SK-N-SH treated with all-trans-retinoic acid at 6 μM for 48 hours (cell line): ENCODE results near the gene SH3D21.
A peak's percentile ranks its signal among the peaks of the same experiment; 100 is the strongest.

Experiments
- ATAC-seq: fragments of 200-7000 bp; cut with Tn5 transposase; 3 replicates; pipeline ENCODE4 v1.9.1; 2020; ENCODE audit warnings: mild to moderate bottlenecking, moderate library complexity
- ARNTL ChIP-seq: fragments of 450-650 bp; formaldehyde crosslinking; IDR thresholded peaks from 2 replicates; pipeline ENCODE4 v1.5.0; 2020; ENCODE audit warnings: low read depth, mild to moderate bottlenecking, moderate library complexity, borderline replicate concordance
- BACH2 ChIP-seq: fragments of 250-450 bp; sonication (Bioruptor Pico); IDR thresholded peaks from 2 replicates; pipeline ENCODE4 v1.9.0; 2021; ENCODE audit warnings: mild to moderate bottlenecking, borderline replicate concordance
- CSDC2 ChIP-seq: fragments of 250-450 bp; sonication (Bioruptor Pico); IDR thresholded peaks from 2 replicates; pipeline ENCODE4 v1.5.0; 2020; ENCODE audit warnings: mild to moderate bottlenecking, moderate library complexity
- ESRRG ChIP-seq: fragments of 250-450 bp; sonication (Bioruptor Pico); IDR thresholded peaks from 2 replicates; pipeline ENCODE4 v1.6.1; 2021; ENCODE audit warnings: mild to moderate bottlenecking
- GLIS3 ChIP-seq: fragments of 250-450 bp; sonication (Bioruptor Pico); IDR thresholded peaks from 2 replicates; pipeline ENCODE4 v1.5.0; 2020; ENCODE audit warnings: mild to moderate bottlenecking, moderate library complexity
- ISL1 ChIP-seq: fragments of 250-450 bp; sonication (Bioruptor Pico); IDR thresholded peaks from 2 replicates; pipeline ENCODE4 v2.1.2; 2022; ENCODE audit warnings: mild to moderate bottlenecking, moderate library complexity
- OSR1 ChIP-seq: fragments of 250-450 bp; sonication (Bioruptor Pico); IDR thresholded peaks from 2 replicates; pipeline ENCODE4 v1.8.0; 2022; ENCODE audit warnings: moderate library complexity, mild to moderate bottlenecking, inconsistent platforms
- PATZ1 ChIP-seq: fragments of 250-450 bp; sonication (Bioruptor Pico); IDR thresholded peaks from 2 replicates; pipeline ENCODE4 v1.8.0; 2020; ENCODE audit warnings: mild to moderate bottlenecking, moderate library complexity, borderline replicate concordance
- PPARA ChIP-seq: fragments of 250-450 bp; sonication (Bioruptor Pico); IDR thresholded peaks from 2 replicates; pipeline ENCODE4 v1.5.0; 2020; ENCODE audit warnings: mild to moderate bottlenecking, borderline replicate concordance
- SNAI2 ChIP-seq: fragments of 250-450 bp; sonication (Bioruptor Pico); IDR thresholded peaks from 2 replicates; pipeline ENCODE4 v1.5.0; 2020; ENCODE audit warnings: mild to moderate bottlenecking, moderate library complexity
- TCF4 ChIP-seq: fragments of 250-450 bp; sonication (Bioruptor Pico); IDR thresholded peaks from 2 replicates; pipeline ENCODE4 v1.8.0; 2021; ENCODE audit warnings: mild to moderate bottlenecking, moderate library complexity, borderline replicate concordance
- TOX ChIP-seq: fragments of 250-450 bp; sonication (Bioruptor Pico); IDR thresholded peaks from 2 replicates; pipeline ENCODE4 v1.8.0; 2021; ENCODE audit warnings: mild to moderate bottlenecking, moderate library complexity, borderline replicate concordance
- TSHZ2 ChIP-seq: fragments of 250-450 bp; sonication (Bioruptor Pico); IDR thresholded peaks from 2 replicates; pipeline ENCODE4 v1.5.0; 2020; ENCODE audit warnings: mild to moderate bottlenecking, moderate library complexity
- ZC3H10 ChIP-seq: fragments of 250-450 bp; sonication (Bioruptor Pico); IDR thresholded peaks from 2 replicates; pipeline ENCODE4 v1.5.1; 2021; ENCODE audit warnings: mild to moderate bottlenecking, moderate library complexity
- ZFP3 ChIP-seq: fragments of 250-450 bp; sonication (Bioruptor Pico); IDR thresholded peaks from 2 replicates; pipeline ENCODE4 v1.5.0; 2020; ENCODE audit warnings: mild to moderate bottlenecking, moderate library complexity
- ZFP30 ChIP-seq: fragments of 450-650 bp; formaldehyde crosslinking; IDR thresholded peaks from 2 replicates; pipeline ENCODE4 v1.5.0; 2022; ENCODE audit warnings: mild to moderate bottlenecking, moderate library complexity
- ZNF565 ChIP-seq: fragments of 450-650 bp; formaldehyde crosslinking; conservative IDR thresholded peaks from 2 replicates; pipeline ENCODE4 v1.5.0; 2020; ENCODE audit warnings: low read depth, mild to moderate bottlenecking, moderate library complexity
- ZNF70 ChIP-seq: fragments of 450-650 bp; formaldehyde crosslinking; IDR thresholded peaks from 2 replicates; pipeline ENCODE4 v1.5.0; 2020; ENCODE audit warnings: mild to moderate bottlenecking, moderate library complexity

SH3D21 gene

GRCh38 chr1:36346741-36347370 is 40.7 kb downstream of the SH3D21 start (continued):
- no peak for TF ChIP-seq PATZ1 (CRISPR knock-in tag)
- TF ChIP-seq TSHZ2 (CRISPR knock-in tag) = no peak
- no peak for TF ChIP-seq ZNF565 (CRISPR knock-in tag)
- no peak for TF ChIP-seq OSR1
- TF ChIP-seq ZFP30 (CRISPR knock-in tag) = no peak
- no peak for TF ChIP-seq SNAI2 (CRISPR knock-in tag)
- no peak for TF ChIP-seq PPARA

GRCh38 chr1:36349241-36349671 is 43.1 kb downstream of the SH3D21 start:
- TF ChIP-seq TCF4 (CRISPR knock-in tag) (no peak), ZC3H10 (no peak), ZNF565 (CRISPR knock-in tag) (no peak), GLIS3 (CRISPR knock-in tag) (no peak), TOX (CRISPR knock-in tag) (no peak), CSDC2 (CRISPR knock-in tag) (no peak), OSR1 (no peak), ISL1 (CRISPR knock-in tag) (no peak)
- no peak for ATAC-seq

GRCh38 chr1:36349839-36350238 is 43.7 kb downstream of the SH3D21 start:
- TF ChIP-seq ARNTL (CRISPR knock-in tag) = no peak
- no peak for TF ChIP-seq BACH2
- no peak for TF ChIP-seq PATZ1 (CRISPR knock-in tag)
- ATAC-seq = no peak

GRCh38 chr1:36350659-36351226 is 44.6 kb downstream of the SH3D21 start:
- TF ChIP-seq ZNF70 = no peak
- TF ChIP-seq ZFP3 = 0 out of 2 replicates have a peak, but pooled peaks have one; percentile 16
- TF ChIP-seq PATZ1 (CRISPR knock-in tag) = no peak
- no peak for TF ChIP-seq ESRRG
- 0 out of 2 replicates have a peak, but pooled peaks have one; percentile 15 for TF ChIP-seq CSDC2 (CRISPR knock-in tag)
- TF ChIP-seq, all 23 proteins: peak for 2
- ATAC-seq = peak; percentile 77
